ENCODE measurements around the gene NCLN.

Gene NCLN

GRCh38 chr19:3186160-3186688 is 494 bp downstream of the NCLN start:
- DNase-seq (ENCODE audit: insufficient read length, low spot score), result no peak
- no peak for TF ChIP-seq CTCF (IDR thresholded peaks at IDR 0.05; ENCODE audit: insufficient read depth, missing control alignments)
- no peak for FAIRE-seq

- DNase-seq (ENCODE audit: insufficient read length, low spot score) (no peak), FAIRE-seq (no peak)
- TF ChIP-seq CTCF (IDR thresholded peaks at IDR 0.05; ENCODE audit: insufficient read depth, missing control alignments), result no peak
Observed at GRCh38 chr19:3186891-3187661, 1.3 kb downstream of the NCLN start.

- TF ChIP-seq CTCF (IDR thresholded peaks at IDR 0.05; ENCODE audit: insufficient read depth, missing control alignments), result no peak
- DNase-seq (ENCODE audit: insufficient read length, low spot score) (no peak), FAIRE-seq (no peak)
Observed at GRCh38 chr19:3187662-3188511, 2.2 kb downstream of the NCLN start.

- TF ChIP-seq CTCF (IDR thresholded peaks at IDR 0.05; ENCODE audit: insufficient read depth, missing control alignments), result no peak
- DNase-seq (ENCODE audit: insufficient read length, low spot score) (no peak), FAIRE-seq (no peak)
Observed at GRCh38 chr19:3188627-3189596, 3.2 kb downstream of the NCLN start.

- no peak for TF ChIP-seq CTCF (IDR thresholded peaks at IDR 0.05; ENCODE audit: insufficient read depth, missing control alignments)
- no peak for DNase-seq (ENCODE audit: insufficient read length, low spot score)
- FAIRE-seq, result no peak
Observed at GRCh38 chr19:3189702-3190469, 4.2 kb downstream of the NCLN start.

GRCh38 chr19:3190470-3190770 is 4.7 kb downstream of the NCLN start:
- no peak for TF ChIP-seq CTCF (IDR thresholded peaks at IDR 0.05; ENCODE audit: insufficient read depth, missing control alignments)
- FAIRE-seq (no peak), DNase-seq (ENCODE audit: insufficient read length, low spot score) (no peak)
